ENCODE measurements around the gene SPIRE2.
"Not testable (repeated sequence)": the region's sequence is repeated elsewhere in the genome, so short reads cannot be mapped to it uniquely, and the experiment has no call there.

SPIRE2 gene

GRCh38 chr16:89801800-89802199 is 26.5 kb upstream of the SPIRE2 start:
- Histone ChIP-seq H3K36me3 (ENCODE audit: control insufficient read depth, insufficient read depth, low read length) (peaks cover 17% of the 10 kb centered on the region), H2BK5ac (ENCODE audit: low read length) (no peak overlapping the region), H3K4me2 (ENCODE audit: low read length) (no peak overlapping the region), H4K5ac (ENCODE audit: low read length) (no peak overlapping the region), H4K8ac (ENCODE audit: low read depth, low read length) (no peak overlapping the region), H3K9ac (ENCODE audit: low read length) (no peak overlapping the region), H3K18ac (ENCODE audit: low read length) (no peak overlapping the region), H3K27ac (ENCODE audit: low read depth, low read length) (no peak overlapping the region), H3K79me1 (ENCODE audit: low read length) (no peaks in the 10 kb centered on the region), H3K4me3 (ENCODE audit: low read length) (no peak overlapping the region), H3K56ac (ENCODE audit: low read length) (no peak overlapping the region), H2AK5ac (ENCODE audit: low read length) (no peak overlapping the region), H2BK15ac (replicated peaks; ENCODE audit: low read depth) (no peak overlapping the region), H3K27me3 (ENCODE audit: insufficient read depth, low read length, poor library complexity) (no peaks in the 10 kb centered on the region), H3K4ac (ENCODE audit: low read depth, low read length) (no peak overlapping the region), H3K23ac (ENCODE audit: low read length) (no peak overlapping the region), H3K79me2 (ENCODE audit: control insufficient read depth, insufficient read depth, low read length) (no peaks in the 10 kb centered on the region), H3K4me1 (ENCODE audit: control insufficient read depth, low read depth, low read length) (no peaks in the 10 kb centered on the region), H2BK120ac (ENCODE audit: low read depth, low read length) (no peak overlapping the region)
- WGBS (ENCODE audit: extremely low coverage, insufficient coverage, low lambda C conversion rate) = no CpG with 5 or more reads among the region's 12 CpGs
- no peak for DNase-seq

- Histone ChIP-seq H2BK5ac (ENCODE audit: low read length) (no peak overlapping the region), H3K4me2 (ENCODE audit: low read length) (no peak overlapping the region), H3K56ac (ENCODE audit: low read length) (no peak overlapping the region), H3K27ac (ENCODE audit: low read depth, low read length) (no peak overlapping the region), H3K23ac (ENCODE audit: low read length) (no peak overlapping the region), H2AK5ac (ENCODE audit: low read length) (no peak overlapping the region), H2BK15ac (replicated peaks; ENCODE audit: low read depth) (no peak overlapping the region), H3K79me2 (ENCODE audit: control insufficient read depth, insufficient read depth, low read length) (no peaks in the 10 kb centered on the region), H3K4me3 (ENCODE audit: low read length) (no peak overlapping the region), H3K27me3 (ENCODE audit: insufficient read depth, low read length, poor library complexity) (no peaks in the 10 kb centered on the region), H3K36me3 (ENCODE audit: control insufficient read depth, insufficient read depth, low read length) (peaks cover 13% of the 10 kb centered on the region), H3K4ac (ENCODE audit: low read depth, low read length) (no peak overlapping the region), H3K79me1 (ENCODE audit: low read length) (peaks cover 2% of the 10 kb centered on the region), H4K8ac (ENCODE audit: low read depth, low read length) (no peak overlapping the region), H3K9ac (ENCODE audit: low read length) (no peak overlapping the region), H3K4me1 (ENCODE audit: control insufficient read depth, low read depth, low read length) (no peaks in the 10 kb centered on the region), H4K5ac (ENCODE audit: low read length) (no peak overlapping the region), H2BK120ac (ENCODE audit: low read depth, low read length) (no peak overlapping the region), H3K18ac (ENCODE audit: low read length) (no peak overlapping the region)
- WGBS (ENCODE audit: extremely low coverage, insufficient coverage, low lambda C conversion rate) = no CpG with 5 or more reads among the region's 15 CpGs
- DNase-seq = no peak
These were observed 23.0 kb upstream of the SPIRE2 start for GRCh38 chr16:89805136-89805905.

- not testable (repeated sequence) for H3K56ac ChIP-seq (ENCODE audit: low read length); H3K27me3 ChIP-seq (ENCODE audit: insufficient read depth, low read length, poor library complexity); H3K4me3 ChIP-seq (ENCODE audit: low read length); H2BK5ac ChIP-seq (ENCODE audit: low read length); H3K27ac ChIP-seq (ENCODE audit: low read depth, low read length); H3K18ac ChIP-seq (ENCODE audit: low read length); H3K4ac ChIP-seq (ENCODE audit: low read depth, low read length); H2BK120ac ChIP-seq (ENCODE audit: low read depth, low read length); H3K23ac ChIP-seq (ENCODE audit: low read length); H3K9ac ChIP-seq (ENCODE audit: low read length); H4K8ac ChIP-seq (ENCODE audit: low read depth, low read length); H3K4me1 ChIP-seq (ENCODE audit: control insufficient read depth, low read depth, low read length); H3K4me2 ChIP-seq (ENCODE audit: low read length); H2AK5ac ChIP-seq (ENCODE audit: low read length); H3K79me1 ChIP-seq (ENCODE audit: low read length); DNase-seq; H4K5ac ChIP-seq (ENCODE audit: low read length); H3K79me2 ChIP-seq (ENCODE audit: control insufficient read depth, insufficient read depth, low read length); H2BK15ac ChIP-seq (replicated peaks; ENCODE audit: low read depth)
- H3K36me3 ChIP-seq (ENCODE audit: control insufficient read depth, insufficient read depth, low read length) = peaks cover 15% of the 10 kb centered on the region
- no CpG with 5 or more reads among the region's 16 CpGs for WGBS (ENCODE audit: extremely low coverage, insufficient coverage, low lambda C conversion rate)
These were observed 21.6 kb upstream of the SPIRE2 start for GRCh38 chr16:89806589-89807193.

GRCh38 chr16:89808475-89808874 is 19.8 kb upstream of the SPIRE2 start:
- Histone ChIP-seq H3K4me2 (ENCODE audit: low read length) (no peak overlapping the region), H3K79me1 (ENCODE audit: low read length) (peaks cover 3% of the 10 kb centered on the region), H3K4me3 (ENCODE audit: low read length) (no peak overlapping the region), H3K4me1 (ENCODE audit: control insufficient read depth, low read depth, low read length) (no peaks in the 10 kb centered on the region), H3K23ac (ENCODE audit: low read length) (no peak overlapping the region), H2BK15ac (replicated peaks; ENCODE audit: low read depth) (no peak overlapping the region), H3K27me3 (ENCODE audit: insufficient read depth, low read length, poor library complexity) (no peaks in the 10 kb centered on the region), H4K8ac (ENCODE audit: low read depth, low read length) (no peak overlapping the region), H4K5ac (ENCODE audit: low read length) (no peak overlapping the region), H3K9ac (ENCODE audit: low read length) (no peak overlapping the region), H3K27ac (ENCODE audit: low read depth, low read length) (no peak overlapping the region), H3K56ac (ENCODE audit: low read length) (no peak overlapping the region), H2BK5ac (ENCODE audit: low read length) (no peak overlapping the region), H2AK5ac (ENCODE audit: low read length) (no peak overlapping the region), H3K4ac (ENCODE audit: low read depth, low read length) (no peak overlapping the region), H3K79me2 (ENCODE audit: control insufficient read depth, insufficient read depth, low read length) (no peaks in the 10 kb centered on the region), H3K18ac (ENCODE audit: low read length) (no peak overlapping the region), H2BK120ac (ENCODE audit: low read depth, low read length) (no peak overlapping the region), H3K36me3 (ENCODE audit: control insufficient read depth, insufficient read depth, low read length) (peaks cover 9% of the 10 kb centered on the region)
- WGBS (ENCODE audit: extremely low coverage, insufficient coverage, low lambda C conversion rate) = no CpG with 5 or more reads among the region's 4 CpGs
- DNase-seq = no peak

- H2AK5ac ChIP-seq (ENCODE audit: low read length) = no peak overlapping the region
- no CpG with 5 or more reads among the region's 2 CpGs for WGBS (ENCODE audit: extremely low coverage, insufficient coverage, low lambda C conversion rate)
- H3K4me3 ChIP-seq (ENCODE audit: low read length) = no peak overlapping the region
- H3K36me3 ChIP-seq (ENCODE audit: control insufficient read depth, insufficient read depth, low read length) = peaks cover 7% of the 10 kb centered on the region
- H3K23ac ChIP-seq (ENCODE audit: low read length) = no peak overlapping the region
- no peak overlapping the region for H2BK120ac ChIP-seq (ENCODE audit: low read depth, low read length)
- peaks cover 14% of the 10 kb centered on the region for H3K79me2 ChIP-seq (ENCODE audit: control insufficient read depth, insufficient read depth, low read length)
- H3K9ac ChIP-seq (ENCODE audit: low read length) = no peak overlapping the region
- no peak overlapping the region for H3K27ac ChIP-seq (ENCODE audit: low read depth, low read length)
- no peak overlapping the region for H3K18ac ChIP-seq (ENCODE audit: low read length)
- H3K4ac ChIP-seq (ENCODE audit: low read depth, low read length) = no peak overlapping the region
- H4K5ac ChIP-seq (ENCODE audit: low read length) = no peak overlapping the region
- H4K8ac ChIP-seq (ENCODE audit: low read depth, low read length) = no peak overlapping the region
- no peak overlapping the region for H2BK5ac ChIP-seq (ENCODE audit: low read length)
- peaks cover 6% of the 10 kb centered on the region for H3K79me1 ChIP-seq (ENCODE audit: low read length)
- H3K56ac ChIP-seq (ENCODE audit: low read length) = no peak overlapping the region
- H2BK15ac ChIP-seq (replicated peaks; ENCODE audit: low read depth) = no peak overlapping the region
- no peaks in the 10 kb centered on the region for H3K27me3 ChIP-seq (ENCODE audit: insufficient read depth, low read length, poor library complexity)
- H3K4me1 ChIP-seq (ENCODE audit: control insufficient read depth, low read depth, low read length) = peaks cover 2% of the 10 kb centered on the region
- DNase-seq = peak; percentile 36
- no peak overlapping the region for H3K4me2 ChIP-seq (ENCODE audit: low read length)
These were observed 17.0 kb upstream of the SPIRE2 start for GRCh38 chr16:89811321-89811720.
